ENCODE data around the gene ANKH.

DNA sequence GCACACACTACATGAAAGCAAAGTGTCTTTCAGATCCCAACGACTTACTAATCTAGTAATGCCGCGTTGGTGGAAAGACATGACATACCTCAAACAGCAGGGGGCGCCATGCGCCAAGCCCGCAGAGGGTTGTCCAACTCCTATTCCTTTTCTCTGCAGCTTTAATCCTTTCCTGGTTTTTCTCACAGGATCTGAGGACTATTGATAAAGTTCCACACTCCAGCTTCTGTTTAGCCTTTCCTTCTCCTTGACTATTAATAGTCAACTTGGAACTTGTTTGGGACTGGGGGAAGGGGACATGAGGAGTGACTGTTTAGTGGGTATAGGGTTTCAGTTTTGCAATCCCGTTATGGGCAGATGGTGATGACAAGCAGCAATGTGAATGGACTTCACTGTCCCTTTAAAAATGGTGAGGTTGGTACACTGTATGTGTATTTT lies 144.1 kb downstream of the ANKH start:
- TF ChIP-seq EP300 (IDR thresholded peaks at IDR 0.05), result no peak
- no peak for TF ChIP-seq POLR2AphosphoS5 (IDR thresholded peaks at IDR 0.05)
- TF ChIP-seq, protein P1, sequence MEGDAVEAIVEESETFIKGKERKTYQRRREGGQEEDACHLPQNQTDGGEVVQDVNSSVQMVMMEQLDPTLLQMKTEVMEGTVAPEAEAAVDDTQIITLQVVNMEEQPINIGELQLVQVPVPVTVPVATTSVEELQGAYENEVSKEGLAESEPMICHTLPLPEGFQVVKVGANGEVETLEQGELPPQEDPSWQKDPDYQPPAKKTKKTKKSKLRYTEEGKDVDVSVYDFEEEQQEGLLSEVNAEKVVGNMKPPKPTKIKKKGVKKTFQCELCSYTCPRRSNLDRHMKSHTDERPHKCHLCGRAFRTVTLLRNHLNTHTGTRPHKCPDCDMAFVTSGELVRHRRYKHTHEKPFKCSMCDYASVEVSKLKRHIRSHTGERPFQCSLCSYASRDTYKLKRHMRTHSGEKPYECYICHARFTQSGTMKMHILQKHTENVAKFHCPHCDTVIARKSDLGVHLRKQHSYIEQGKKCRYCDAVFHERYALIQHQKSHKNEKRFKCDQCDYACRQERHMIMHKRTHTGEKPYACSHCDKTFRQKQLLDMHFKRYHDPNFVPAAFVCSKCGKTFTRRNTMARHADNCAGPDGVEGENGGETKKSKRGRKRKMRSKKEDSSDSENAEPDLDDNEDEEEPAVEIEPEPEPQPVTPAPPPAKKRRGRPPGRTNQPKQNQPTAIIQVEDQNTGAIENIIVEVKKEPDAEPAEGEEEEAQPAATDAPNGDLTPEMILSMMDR (IDR thresholded peaks at IDR 0.05), result peak; percentile 94 to 97 (median 94)
- TF ChIP-seq POLR2A (IDR thresholded peaks at IDR 0.05; ENCODE audit: low read depth), result no peak
